H1 (cell line): Measurements from ENCODE around the gene KRR1. TPM values are rescaled to one million over a fixed set of nuclear protein-coding genes. Genes with fewer than 3 reads are reported as not detected.

Source experiments
- CTCF ChIA-PET: fragments of 300-600 bp; sonication (Branson Sonifier 250); formaldehyde crosslinking; loops from one replicate; lab custom pipeline; 2021; ENCODE audit not compliant: partially characterized antibody; lab: Charles Lee
- POLR2A ChIA-PET: fragments of 300-600 bp; sonication (Branson Sonifier 250); formaldehyde crosslinking; loops from one replicate; lab custom pipeline; 2021; ENCODE audit warnings: inconsistent platforms; ENCODE audit not compliant: partially characterized antibody; lab: Charles Lee
- DNase-seq, 2 experiments: peaks; one replicate each; pipeline versions ENCODE4 v3.0.0 to v3.0.0-alpha.2; 2010 to 2022; ENCODE audit warnings: low spot score in 2 of 2, low read depth in 1 of 2, mixed read lengths in 1 of 2
- FAIRE-seq: peaks from 2 replicates; lab custom pipeline; 2011; peaks lifted over from hg19 to GRCh38; lab: Jason Lieb, UNC
- H2AFZ ChIP-seq: 2 replicates; pipeline ENCODE4 v1.8.1; 2012; ENCODE audit warnings: low read length, inconsistent platforms
- H2AK5ac ChIP-seq: 2 replicates; pipeline ENCODE4 v1.6.1; 2013; ENCODE audit warnings: low read depth, low read length
- H2BK120ac ChIP-seq: replicated peaks from 2 replicates; pipeline ENCODE3; 2013; ENCODE audit warnings: low read depth, low read length, inconsistent platforms
- H2BK12ac ChIP-seq: 2 replicates; pipeline ENCODE4 v1.6.1; 2013; ENCODE audit warnings: low read depth, low read length
- H2BK15ac ChIP-seq: 2 replicates; pipeline ENCODE4 v1.6.1; 2013; ENCODE audit warnings: low read length
- H2BK20ac ChIP-seq: 2 replicates; pipeline ENCODE4 v1.6.1; 2013; ENCODE audit warnings: low read length
- H2BK5ac ChIP-seq: 2 replicates; pipeline ENCODE4 v1.6.1; 2013; ENCODE audit warnings: low read depth, low read length
- H3K14ac ChIP-seq: 2 replicates; pipeline ENCODE4 v1.6.1; 2013; ENCODE audit warnings: inconsistent platforms; ENCODE audit not compliant: insufficient read length
- H3K18ac ChIP-seq: 2 replicates; pipeline ENCODE4 v1.6.1; 2013; ENCODE audit warnings: low read length; ENCODE audit errors: extremely low read depth
- H3K23ac ChIP-seq: 2 replicates; pipeline ENCODE4 v1.6.1; 2013; ENCODE audit warnings: inconsistent platforms; ENCODE audit not compliant: insufficient read length
- H3K23me2 ChIP-seq: 2 replicates; pipeline ENCODE4 v1.6.1; 2013; ENCODE audit warnings: low read depth, low read length
- H3K27ac ChIP-seq: 2 replicates; pipeline ENCODE4 v1.6.1; 2011; ENCODE audit warnings: low read depth, low read length, inconsistent platforms
- H3K27me3 ChIP-seq, 4 experiments: replicated peaks in 1 of 4; 1 replicate in 1 of 4; 2 replicates in 3 of 4; pipeline versions ENCODE4 v1.6.1 to v1.8.1; 2011 to 2013; ENCODE audit warnings: low read length in 3 of 4, mild to moderate bottlenecking in 3 of 4, inconsistent platforms in 2 of 4, mixed read lengths in 2 of 4, moderate library complexity in 1 of 4; ENCODE audit not compliant: control insufficient read depth in 3 of 4, insufficient read depth in 3 of 4; ENCODE audit errors: extremely low read depth in 1 of 4
- H3K36me3 ChIP-seq, 4 experiments: 2 replicates each; pipeline versions ENCODE4 v1.6.1 to v1.8.1; 2011 to 2013; ENCODE audit warnings: mild to moderate bottlenecking in 4 of 4, low read length in 3 of 4, moderate library complexity in 2 of 4, control low read depth in 1 of 4, inconsistent platforms in 1 of 4; ENCODE audit not compliant: insufficient read depth in 4 of 4, control insufficient read depth in 2 of 4
- H3K4ac ChIP-seq: replicated peaks from 2 replicates; pipeline ENCODE3; 2013; ENCODE audit warnings: low read length, low read depth, mixed read lengths, inconsistent platforms; ENCODE audit not compliant: insufficient read length
- H3K4me1 ChIP-seq, 4 experiments: replicated peaks in 1 of 4; 1 replicate in 1 of 4; 2 replicates in 3 of 4; pipeline versions ENCODE4 v1.6.1 to v1.8.1; 2011 to 2013; ENCODE audit warnings: low read length in 3 of 4, inconsistent platforms in 2 of 4, mixed read lengths in 1 of 4; ENCODE audit not compliant: insufficient read depth in 4 of 4, control insufficient read depth in 3 of 4
- H3K4me2 ChIP-seq, 2 experiments: 2 replicates each; pipeline versions ENCODE4 v1.6.1 to v1.8.1; 2011 to 2013; ENCODE audit warnings: low read depth in 2 of 2, low read length in 2 of 2, control low read depth in 1 of 2, inconsistent platforms in 1 of 2, mild to moderate bottlenecking in 1 of 2; ENCODE audit not compliant: insufficient read depth in 1 of 2
- H3K4me3 ChIP-seq, 4 experiments: fragments of 200-600, 300-600 bp in 1 of 4; sonication (generic), shearing (Covaris generic), sonication (Bioruptor Twin) in 1 of 4; 2 replicates each; pipeline versions ENCODE4 v1.5.1 to v1.8.1; 2011 to 2016; ENCODE audit warnings: low read length in 4 of 4, low read depth in 3 of 4, control low read depth in 2 of 4, inconsistent platforms in 2 of 4, mild to moderate bottlenecking in 2 of 4, mixed read lengths in 1 of 4, moderate library complexity in 1 of 4; ENCODE audit not compliant: insufficient read depth in 2 of 4; ENCODE audit errors: extremely low read depth in 1 of 4
- H3K56ac ChIP-seq: replicated peaks from 2 replicates; pipeline ENCODE3; 2013; ENCODE audit warnings: low read depth, mild to moderate bottlenecking, mixed read lengths, low read length, inconsistent platforms; ENCODE audit not compliant: insufficient read length
- H3K79me1 ChIP-seq: 2 replicates; pipeline ENCODE4 v1.6.1; 2013; ENCODE audit warnings: low read depth, low read length, control low read depth
- H3K79me2 ChIP-seq, 2 experiments: 2 replicates each; pipeline versions ENCODE4 v1.6.1 to v1.8.1; 2012 to 2013; ENCODE audit warnings: low read length in 2 of 2, mild to moderate bottlenecking in 2 of 2, inconsistent platforms in 1 of 2; ENCODE audit not compliant: insufficient read depth in 2 of 2, control insufficient read depth in 1 of 2
- H3K9ac ChIP-seq, 4 experiments: replicated peaks in 1 of 4; 1 replicate in 1 of 4; 2 replicates in 3 of 4; pipeline versions ENCODE4 v1.6.1 to v1.8.1; 2011 to 2013; ENCODE audit warnings: low read depth in 3 of 4, low read length in 3 of 4, control low read depth in 2 of 4, mild to moderate bottlenecking in 2 of 4, moderate library complexity in 2 of 4, inconsistent platforms in 1 of 4; ENCODE audit errors: extremely low read depth in 1 of 4
- H3K9me3 ChIP-seq, 2 experiments: 2 replicates each; pipeline versions ENCODE4 v1.6.1 to v1.8.1; 2012 to 2013; ENCODE audit warnings: mild to moderate bottlenecking in 2 of 2, moderate library complexity in 2 of 2, control low read depth in 1 of 2, inconsistent platforms in 1 of 2, low read depth in 1 of 2, low read length in 1 of 2, mixed read lengths in 1 of 2; ENCODE audit not compliant: insufficient read depth in 2 of 2
- H4K20me1 ChIP-seq, 2 experiments: replicated peaks in 1 of 2; 2 replicates each; pipeline versions ENCODE3 to v1.8.1; 2011 to 2013; ENCODE audit warnings: inconsistent platforms in 2 of 2, low read length in 2 of 2, mild to moderate bottlenecking in 1 of 2; ENCODE audit not compliant: insufficient read depth in 2 of 2, control insufficient read depth in 1 of 2
- H4K5ac ChIP-seq: 2 replicates; pipeline ENCODE4 v1.6.1; 2013; ENCODE audit warnings: low read length, low read depth, mixed read lengths, inconsistent platforms; ENCODE audit not compliant: insufficient read length
- H4K8ac ChIP-seq: 2 replicates; pipeline ENCODE4 v1.8.0; 2013; ENCODE audit warnings: mild to moderate bottlenecking, moderate library complexity, low read length, inconsistent platforms; ENCODE audit not compliant: insufficient read depth; ENCODE audit errors: extremely low read depth
- H4K91ac ChIP-seq: replicated peaks from 2 replicates; pipeline ENCODE3; 2013; ENCODE audit warnings: low read length, mixed read lengths, inconsistent platforms; ENCODE audit not compliant: insufficient read length
- ASH2L ChIP-seq: fragments of 200-600, 300-600 bp; sonication (generic); IDR thresholded peaks from one replicate; pipeline ENCODE4 v1.7.1; 2017; ENCODE audit warnings: low read length
- ATF3 ChIP-seq: IDR thresholded peaks from 2 replicates; pipeline ENCODE4 v1.6.1; 2011; ENCODE audit warnings: low read depth, mild to moderate bottlenecking, low read length; ENCODE audit not compliant: insufficient read depth
- BCL11A ChIP-seq, 2 experiments: IDR thresholded peaks; one replicate each; pipeline ENCODE4 v1.6.1; 2011; ENCODE audit warnings: low read depth in 2 of 2, low read length in 2 of 2, mild to moderate bottlenecking in 2 of 2
- CBX5 ChIP-seq: fragments of 300-800, 300-1000 bp; sonication (generic); IDR thresholded peaks from 2 replicates; pipeline ENCODE4 v1.7.1; 2016; ENCODE audit warnings: antibody characterized with exemption, low read length, low read depth
- CHD1 ChIP-seq: IDR thresholded peaks from 2 replicates; pipeline ENCODE4 v1.6.1; 2012; ENCODE audit warnings: low read depth, low read length, improper control_type of control experiment
- MAFK ChIP-seq: IDR thresholded peaks from 2 replicates; pipeline ENCODE4 v1.6.1; 2012; ENCODE audit warnings: low read depth, mild to moderate bottlenecking, improper control_type of control experiment, low read length
- NANOG ChIP-seq: IDR thresholded peaks from 2 replicates; pipeline ENCODE4 v1.6.1; 2011; ENCODE audit warnings: low read length, low read depth, mild to moderate bottlenecking, inconsistent platforms; ENCODE audit not compliant: insufficient read depth, poor library complexity, severe bottlenecking
- PHF8 ChIP-seq: fragments of 200-600 bp; sonication (generic); conservative IDR thresholded peaks from 2 replicates; pipeline ENCODE4 v1.7.1; 2012; ENCODE audit warnings: low read depth, mild to moderate bottlenecking, inconsistent platforms, low read length, moderate library complexity
- POLR2A ChIP-seq, 2 experiments: IDR thresholded peaks; 1 replicate in 1 of 2; 2 replicates in 1 of 2; pipeline ENCODE4 v1.6.1; 2011; ENCODE audit warnings: low read depth in 2 of 2, low read length in 2 of 2, mild to moderate bottlenecking in 2 of 2; ENCODE audit errors: control extremely low read depth in 1 of 2
- RAD21 ChIP-seq, 2 experiments: IDR thresholded peaks in 1 of 2; conservative IDR thresholded peaks in 1 of 2; 2 replicates each; pipeline ENCODE4 v1.6.1; 2011; ENCODE audit warnings: low read depth in 2 of 2, low read length in 2 of 2, improper control_type of control experiment in 1 of 2, inconsistent platforms in 1 of 2, mild to moderate bottlenecking in 1 of 2, moderate library complexity in 1 of 2
- RXRA ChIP-seq: IDR thresholded peaks from 2 replicates; pipeline ENCODE4 v1.6.1; 2011; ENCODE audit warnings: low read depth, mild to moderate bottlenecking, low read length, moderate library complexity; ENCODE audit not compliant: insufficient read depth
- SIN3A ChIP-seq, 2 experiments: IDR thresholded peaks in 1 of 2; conservative IDR thresholded peaks in 1 of 2; 2 replicates each; pipeline ENCODE4 v1.6.1; 2011 to 2012; ENCODE audit warnings: low read length in 2 of 2, improper control_type of control experiment in 1 of 2, low read depth in 1 of 2, mild to moderate bottlenecking in 1 of 2
- YY1 ChIP-seq: IDR thresholded peaks from 2 replicates; pipeline ENCODE4 v1.6.1; 2011; ENCODE audit warnings: low read depth, mild to moderate bottlenecking, low read length
- WGBS, 2 experiments: shearing (Covaris generic) in 1 of 2; methylation state at CpG; one replicate each; pipeline versions ENCODE4 v1.1.6 to v1.1.7; 2013 to 2015; ENCODE audit warnings: low lambda C conversion rate in 2 of 2, mixed read lengths in 2 of 2, inconsistent platforms in 1 of 2, low coverage in 1 of 2, missing lambda C conversion rate in 1 of 2; ENCODE audit not compliant: insufficient replicate concordance in 2 of 2, insufficient coverage in 1 of 2, insufficient read length in 1 of 2; ENCODE audit errors: extremely low coverage in 1 of 2, missing lambda C conversion rate in 1 of 2; 5-methylcytosine and 5-hydroxymethylcytosine counted together
- polyA plus RNA-seq, 7 experiments: library from polyadenylated mRNA; depleted of rRNA in 3 of 7; stranded (reverse) in 5 of 7; unstranded in 2 of 7; fragments of >200 nt in 5 of 7; fragments of 200-250 nt in 2 of 7; gene quantifications; 1 replicate in 5 of 7; 2 replicates in 1 of 7; 4 replicates in 1 of 7; pipeline versions ENCODE4 v1.2.1 to v1.2.3, GENCODE V29; 2011 to 2013; ENCODE audit warnings: missing spikeins in 2 of 7, mixed read lengths in 2 of 7
- total RNA-seq: library from RNA; stranded (reverse); fragmentation: NEBNext Ultra II Directional; extraction: Animal tissue kit (Norgen Biotek cat#: 25700); gene quantifications from 2 replicates; pipeline ENCODE4 v1.2.1, GENCODE V29; 2021

The KRR1 gene
- total and polyA plus RNA-seq, 2 of the 8 experiments (the other 6 are each of a cell fraction or from before 2014, with no cell fraction given): 6.1 to 80.1 TPM

- no peaks in the 10 kb centered on the region for H3K79me1 ChIP-seq
- H3K4me3 ChIP-seq: no peak overlapping the region
- H3K27ac ChIP-seq: no peak overlapping the region
- H4K20me1 ChIP-seq: no peaks in the 10 kb centered on the region
- H3K23me2 ChIP-seq: no peaks in the 10 kb centered on the region
- no peak overlapping the region for H3K56ac ChIP-seq
- no peaks in the 10 kb centered on the region for H3K79me2 ChIP-seq
- FAIRE-seq (no peak), DNase-seq (no peak)
- no peak overlapping the region for H3K14ac ChIP-seq
- H3K36me3 ChIP-seq: no peaks in the 10 kb centered on the region; a peak in 1 of 8 replicates
- H3K23ac ChIP-seq: no peak overlapping the region
- no peak overlapping the region for H2BK5ac ChIP-seq
- H2BK20ac ChIP-seq: no peak overlapping the region
- H2BK12ac ChIP-seq: no peak overlapping the region
- H3K9me3 ChIP-seq: no peaks in the 10 kb centered on the region
- H4K91ac ChIP-seq: no peak overlapping the region
- 86% methylated on average over 3 of the region's 3 CpGs; no CpG with 5 or more reads in 1 of the 2 experiments for WGBS, 2 experiments
- no peak overlapping the region for H3K18ac ChIP-seq
- no peak overlapping the region for H4K8ac ChIP-seq
- peaks cover 0 to 6% (median 2%) of the 10 kb centered on the region in 4 experiments; a peak in 1 of 7 replicates for H3K4me1 ChIP-seq
- H3K27me3 ChIP-seq: peaks cover 0 to 1% (median 0%) of the 10 kb centered on the region in 4 experiments; a peak in 1 of 7 replicates
- POLR2A ChIA-PET: no interaction called here
- no peak overlapping the region for H2BK15ac ChIP-seq
- no peak overlapping the region for H3K4ac ChIP-seq
- no peak overlapping the region for H2BK120ac ChIP-seq
- no peak overlapping the region for H4K5ac ChIP-seq
- H2AFZ ChIP-seq: no peak overlapping the region
- CTCF ChIA-PET: interaction anchor here (0.6 to 1.5 kb wide), 3 partner anchors 68 to 403 kb away, joined by 3 read pairs; no protein-coding TSS in a partner anchor
- no peak overlapping the region for H3K4me2 ChIP-seq
- H3K9ac ChIP-seq: no peak overlapping the region
- no peak overlapping the region for H2AK5ac ChIP-seq
- no peak for TF ChIP-seq CHD1
- TF ChIP-seq MAFK: no peak
- no peak for TF ChIP-seq YY1
- no peak for TF ChIP-seq PHF8
- no peak for TF ChIP-seq ASH2L
- no peak for TF ChIP-seq RAD21 (IDR thresholded peaks at IDR 0.05 in 1 of 2, conservative IDR thresholded peaks at IDR 0.05 in 1 of 2; ENCODE audit: low read depth in 2 of 2, low read length in 2 of 2)
- TF ChIP-seq CBX5: no peak
- no peak for TF ChIP-seq NANOG
- TF ChIP-seq ATF3: no peak
- no peak for TF ChIP-seq POLR2A (IDR thresholded peaks at IDR 0.05; ENCODE audit: control extremely low read depth in 1 of 2, low read depth in 2 of 2, low read length in 2 of 2)
- no peak for TF ChIP-seq SIN3A (conservative IDR thresholded peaks at IDR 0.05 in 1 of 2, IDR thresholded peaks at IDR 0.05 in 1 of 2; ENCODE audit: low read depth in 1 of 2, low read length in 2 of 2)
- no peak for TF ChIP-seq RXRA
- TF ChIP-seq BCL11A (IDR thresholded peaks at IDR 0.05; ENCODE audit: low read depth in 2 of 2, low read length in 2 of 2): no peak
These were observed 45.0 kb upstream of the KRR1 start for GRCh38 chr12:75556311-75556899.
